ENCODE data around the gene KIZ.
"Not testable (repeated sequence)": the region's sequence is repeated elsewhere in the genome, so short reads cannot be mapped to it uniquely, and the experiment has no call there.

The KIZ gene

GRCh38 chr20:21162631-21163030 lies 36.7 kb downstream of the KIZ start:
- no peak for DNase-seq
- TF ChIP-seq POLR2A (IDR thresholded peaks at IDR 0.05; ENCODE audit: low read length) (no peak), GATA1 (IDR thresholded peaks at IDR 0.05; ENCODE audit: low read depth, low read length) (no peak)

- no peak for DNase-seq
- no peak for TF ChIP-seq GATA1 (IDR thresholded peaks at IDR 0.05; ENCODE audit: low read depth, low read length)
- TF ChIP-seq POLR2A (IDR thresholded peaks at IDR 0.05; ENCODE audit: low read length): no peak
These were observed 40.9 kb downstream of the KIZ start for GRCh38 chr20:21166801-21167200.

- no peak for TF ChIP-seq POLR2A (IDR thresholded peaks at IDR 0.05; ENCODE audit: low read length)
- TF ChIP-seq GATA1 (IDR thresholded peaks at IDR 0.05; ENCODE audit: low read depth, low read length): no peak
- no peak for DNase-seq
These were observed 41.4 kb downstream of the KIZ start for GRCh38 chr20:21167261-21167660.

GRCh38 chr20:21168061-21168460 lies 42.2 kb downstream of the KIZ start:
- DNase-seq: not testable (repeated sequence)

- no peak for DNase-seq
- TF ChIP-seq GATA1 (IDR thresholded peaks at IDR 0.05; ENCODE audit: low read depth, low read length) (no peak), POLR2A (IDR thresholded peaks at IDR 0.05; ENCODE audit: low read length) (no peak)
These were observed 46.7 kb downstream of the KIZ start for GRCh38 chr20:21172626-21173025.

- TF ChIP-seq GATA1 (IDR thresholded peaks at IDR 0.05; ENCODE audit: low read depth, low read length) (no peak), POLR2A (IDR thresholded peaks at IDR 0.05; ENCODE audit: low read length) (no peak)
- no peak for DNase-seq
These were observed 47.6 kb downstream of the KIZ start for GRCh38 chr20:21173485-21173884.

GRCh38 chr20:21174516-21175239 lies 48.8 kb downstream of the KIZ start:
- no peak for DNase-seq
- no peak for TF ChIP-seq POLR2A (IDR thresholded peaks at IDR 0.05; ENCODE audit: low read length)

- no peak for TF ChIP-seq GATA1 (IDR thresholded peaks at IDR 0.05; ENCODE audit: low read depth, low read length)
- TF ChIP-seq POLR2A (IDR thresholded peaks at IDR 0.05; ENCODE audit: low read length): no peak
- no peak for DNase-seq
These were observed 49.6 kb downstream of the KIZ start for GRCh38 chr20:21175433-21175832.

GRCh38 chr20:21177767-21178166 lies 51.9 kb downstream of the KIZ start:
- TF ChIP-seq POLR2A (IDR thresholded peaks at IDR 0.05; ENCODE audit: low read length): no peak
- no peak for TF ChIP-seq GATA1 (IDR thresholded peaks at IDR 0.05; ENCODE audit: low read depth, low read length)

GRCh38 chr20:21179757-21180156 lies 53.9 kb downstream of the KIZ start:
- DNase-seq: no peak

More at GRCh38 chr20:21177767-21178166, 51.9 kb downstream of the KIZ start:
- DNase-seq: no peak

GRCh38 chr20:21180248-21180647 lies 54.4 kb downstream of the KIZ start:
- TF ChIP-seq POLR2A (IDR thresholded peaks at IDR 0.05; ENCODE audit: low read length) (no peak), GATA1 (IDR thresholded peaks at IDR 0.05; ENCODE audit: low read depth, low read length) (no peak)

More at GRCh38 chr20:21179757-21180156, 53.9 kb downstream of the KIZ start:
- TF ChIP-seq GATA1 (IDR thresholded peaks at IDR 0.05; ENCODE audit: low read depth, low read length) (no peak), POLR2A (IDR thresholded peaks at IDR 0.05; ENCODE audit: low read length) (no peak)

GRCh38 chr20:21181028-21181427 lies 55.1 kb downstream of the KIZ start:
- DNase-seq: no peak
- TF ChIP-seq GATA1 (IDR thresholded peaks at IDR 0.05; ENCODE audit: low read depth, low read length): no peak
- TF ChIP-seq POLR2A (IDR thresholded peaks at IDR 0.05; ENCODE audit: low read length): no peak

More at GRCh38 chr20:21180248-21180647, 54.4 kb downstream of the KIZ start:
- no peak for DNase-seq

GRCh38 chr20:21182832-21183563 lies 57.1 kb downstream of the KIZ start:
- no peak for DNase-seq
- no peak for TF ChIP-seq GATA1 (IDR thresholded peaks at IDR 0.05; ENCODE audit: low read depth, low read length)
- TF ChIP-seq POLR2A (IDR thresholded peaks at IDR 0.05; ENCODE audit: low read length): no peak

- TF ChIP-seq GATA1 (IDR thresholded peaks at IDR 0.05; ENCODE audit: low read depth, low read length) (no peak), POLR2A (IDR thresholded peaks at IDR 0.05; ENCODE audit: low read length) (no peak)
- no peak for DNase-seq
These were observed 57.8 kb downstream of the KIZ start for GRCh38 chr20:21183722-21184121.

- TF ChIP-seq GATA1 (IDR thresholded peaks at IDR 0.05; ENCODE audit: low read depth, low read length) (no peak), POLR2A (IDR thresholded peaks at IDR 0.05; ENCODE audit: low read length) (no peak)
- no peak for DNase-seq
These were observed 58.9 kb downstream of the KIZ start for GRCh38 chr20:21184819-21185218.
